HEK293 (cell line): ENCODE data around the gene ANKRA2.

Source experiments
- CTCF ChIP-seq: fragments of 450-650 bp; formaldehyde crosslinking; IDR thresholded peaks from 2 replicates; pipeline ENCODE4 v1.5.1; 2016; ENCODE audit warnings: missing biosample characterization, missing genetic modification characterization
- HOXA7 ChIP-seq: sonication (generic); formaldehyde crosslinking; IDR thresholded peaks from 2 replicates; pipeline ENCODE4 v1.8.1; 2022; ENCODE audit warnings: missing genetic modification reagents, borderline replicate concordance
- IKZF3 ChIP-seq: fragments of 450-650 bp; IDR thresholded peaks from 2 replicates; pipeline ENCODE4 v1.5.0; 2018; ENCODE audit warnings: missing biosample characterization, mild to moderate bottlenecking, missing genetic modification characterization, moderate library complexity
- KLF10 ChIP-seq: fragments of 450-650 bp; IDR thresholded peaks from 2 replicates; pipeline ENCODE4 v1.5.1; 2018; ENCODE audit warnings: missing biosample characterization, mild to moderate bottlenecking, missing genetic modification characterization
- PATZ1 ChIP-seq: fragments of 450-650 bp; formaldehyde crosslinking; IDR thresholded peaks from 2 replicates; pipeline ENCODE4 v1.5.1; 2016; ENCODE audit warnings: missing biosample characterization, missing genetic modification characterization
- PBX3 ChIP-seq: sonication (generic); formaldehyde crosslinking; IDR thresholded peaks from 2 replicates; pipeline ENCODE4 v1.8.1; 2022; ENCODE audit warnings: mild to moderate bottlenecking, moderate library complexity, missing genetic modification reagents
- SP2 ChIP-seq: fragments of 450-650 bp; formaldehyde crosslinking; IDR thresholded peaks from 2 replicates; pipeline ENCODE4 v1.5.1; 2016; ENCODE audit warnings: missing biosample characterization, missing genetic modification characterization
- ZNF274 ChIP-seq, 2 experiments: fragments of 200-500 bp in 1 of 2; fragments of 450-650 bp in 1 of 2; sonication (Bioruptor generic) in 1 of 2; formaldehyde crosslinking in 1 of 2; IDR thresholded peaks; 2 replicates each; pipeline versions ENCODE4 v1.5.1 to v1.6.1; 2014 to 2016; ENCODE audit warnings: borderline replicate concordance in 1 of 2, inconsistent platforms in 1 of 2, low read length in 1 of 2, missing biosample characterization in 1 of 2, missing genetic modification characterization in 1 of 2
- ZNF311 ChIP-seq: fragments of 450-650 bp; formaldehyde crosslinking; IDR thresholded peaks from 2 replicates; pipeline ENCODE4 v1.5.1; 2017; ENCODE audit warnings: missing biosample characterization, missing genetic modification characterization, borderline replicate concordance
- ZNF514 ChIP-seq: fragments of 450-650 bp; formaldehyde crosslinking; IDR thresholded peaks from 2 replicates; pipeline ENCODE4 v1.5.1; 2016; ENCODE audit warnings: missing biosample characterization, missing genetic modification characterization
- ZNF664 ChIP-seq: fragments of 450-650 bp; formaldehyde crosslinking; IDR thresholded peaks from 2 replicates; pipeline ENCODE4 v1.5.1; 2016; ENCODE audit warnings: missing biosample characterization, missing genetic modification characterization

GRCh38 chr5:73612799-73613198 is 47.4 kb upstream of the ANKRA2 start:
- TF ChIP-seq IKZF3 (tag by site-specific recombination) (no peak), ZNF274 (IDR thresholded peaks at IDR 0.05; ENCODE audit: low read length) (no peak), ZNF274 (tag by site-specific recombination; IDR thresholded peaks at IDR 0.05; ENCODE audit: borderline replicate concordance) (no peak), KLF10 (tag by site-specific recombination) (no peak), CTCF (tag by site-specific recombination) (no peak), ZNF664 (tag by site-specific recombination) (no peak), HOXA7 (no peak), PATZ1 (tag by site-specific recombination) (no peak), ZNF514 (tag by site-specific recombination) (no peak), SP2 (tag by site-specific recombination) (no peak), PBX3 (CRISPR knock-in tag) (no peak), ZNF311 (tag by site-specific recombination) (no peak)
